Activated CD4-positive, alpha-beta memory T cell treated with anti-CD3 and anti-CD28 coated beads, Interleukin-2, amount 10 ng/mL, durations not matched to agents 7 days and 5 days (primary cell): ENCODE measurements around the gene UBE2C. TPM values are rescaled to one million over a fixed set of nuclear protein-coding genes. Genes with fewer than 3 reads are reported as not detected.
"Not testable (repeated sequence)": the region's sequence is repeated elsewhere in the genome, so short reads cannot be mapped to it uniquely, and the experiment has no call there.

ENCODE experiments used
- CTCF ChIA-PET: fragments of 350-600 bp; sonication (Branson Sonifier 250); formaldehyde crosslinking; loops from one replicate; lab custom pipeline; 2021; ENCODE audit warnings: antibody characterized with exemption, inconsistent platforms; lab: Charles Lee
- POLR2A ChIA-PET: fragments of 350-600 bp; sonication (Branson Sonifier 250); formaldehyde crosslinking; loops from one replicate; lab custom pipeline; 2021; ENCODE audit warnings: antibody characterized with exemption; lab: Charles Lee
- DNase-seq: peaks from one replicate; pipeline ENCODE4 v3.0.0-alpha.2; 2020
- H3K27ac Mint-ChIP-seq: one replicate; pipeline ENCODE4 v1.8.0; 2021; ENCODE audit warnings: mild to moderate bottlenecking, mixed read lengths
- H3K27me3 Mint-ChIP-seq: one replicate; pipeline ENCODE4 v1.8.0; 2021; ENCODE audit warnings: mixed read lengths
- H3K36me3 Mint-ChIP-seq: one replicate; pipeline ENCODE4 v1.8.0; 2021; ENCODE audit warnings: low read depth, mixed read lengths
- H3K4me1 Mint-ChIP-seq: one replicate; pipeline ENCODE4 v1.8.0; 2021; ENCODE audit warnings: mixed read lengths
- H3K4me3 Mint-ChIP-seq: one replicate; pipeline ENCODE4 v1.8.0; 2021; ENCODE audit warnings: mild to moderate bottlenecking, mixed read lengths
- H3K9me3 Mint-ChIP-seq: one replicate; pipeline ENCODE4 v1.8.0; 2021; ENCODE audit warnings: mixed read lengths
- total RNA-seq, 2 experiments: library from RNA; stranded (reverse); gene quantifications; one replicate each; pipeline ENCODE4 v1.2.3, GENCODE V29; 2021

UBE2C gene
- total RNA-seq, 2 experiments from 2014 or later = 170 to 184 TPM

DNA sequence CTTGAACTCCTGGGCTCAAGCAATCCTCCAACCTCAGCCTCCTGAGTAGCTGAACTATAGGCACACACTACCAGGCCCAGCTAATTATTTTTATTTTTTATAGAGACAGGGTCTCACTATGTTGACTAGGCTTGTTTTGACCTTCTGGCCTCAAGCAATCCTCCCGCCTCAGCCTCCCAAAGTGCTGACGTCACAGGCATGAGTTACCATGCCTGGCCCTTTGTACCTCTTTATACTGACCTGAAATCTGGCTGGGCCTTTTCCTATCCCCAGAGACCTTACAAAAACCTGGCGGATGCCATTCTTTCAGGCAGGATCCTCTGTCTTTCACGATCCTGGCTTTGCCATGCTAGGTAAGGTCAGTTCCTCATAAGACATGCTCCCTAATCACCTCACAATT is 32.3 kb upstream of the UBE2C start:
- Mint-ChIP-seq H3K9me3 (no peaks in the 10 kb centered on the region), H3K4me1 (peaks cover 31% of the 10 kb centered on the region), H3K4me3 (no peak overlapping the region), H3K36me3 (no peaks in the 10 kb centered on the region), H3K27me3 (peaks cover 5% of the 10 kb centered on the region), H3K27ac (no peak overlapping the region)
- CTCF ChIA-PET = interaction anchor here (1.3 to 2.1 kb wide), 3 partner anchors 9 to 19 kb away, joined by 3 to 15 read pairs (median 7); partner anchors contain the start of genes DNTTIP1 and WFDC3
- POLR2A ChIA-PET = interaction anchor here (1.3 kb wide), 1 partner anchor 12 kb away, joined by 4 read pairs; the partner anchor contains the start of genes DNTTIP1 and WFDC3
- no peak for DNase-seq

GRCh38 chr20:45781391-45781931 is 31.0 kb upstream of the UBE2C start:
- CTCF ChIA-PET = no interaction called here
- DNase-seq = no peak
- Mint-ChIP-seq H3K27me3 (peaks cover 2% of the 10 kb centered on the region), H3K27ac (no peak overlapping the region), H3K4me1 (peaks cover 31% of the 10 kb centered on the region), H3K36me3 (no peaks in the 10 kb centered on the region), H3K4me3 (no peak overlapping the region), H3K9me3 (no peaks in the 10 kb centered on the region)
- POLR2A ChIA-PET = interaction anchor here (1.0 kb wide), 1 partner anchor 11 kb away, joined by 3 read pairs; the partner anchor contains the start of genes DNTTIP1 and WFDC3

DNA sequence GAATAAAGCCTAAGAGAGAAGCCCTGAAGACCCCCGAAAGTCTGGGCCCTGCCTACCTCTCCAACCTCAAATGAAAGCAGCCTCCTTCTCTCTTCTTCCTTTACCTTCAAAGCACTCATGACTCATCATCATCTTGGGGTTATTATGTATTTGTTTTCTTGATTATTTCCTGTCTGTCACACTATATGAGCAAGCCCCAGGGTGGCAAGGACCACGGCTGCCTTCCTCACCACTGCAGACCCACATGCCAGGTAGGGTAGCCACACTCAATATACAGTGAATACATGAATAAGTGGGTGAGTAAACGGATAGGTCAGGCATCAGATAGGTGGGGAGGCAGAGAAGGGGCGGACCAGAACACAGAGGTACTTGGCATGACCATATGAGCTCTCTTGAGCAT is 29.6 kb upstream of the UBE2C start:
- Mint-ChIP-seq H3K36me3 (no peaks in the 10 kb centered on the region), H3K9me3 (no peaks in the 10 kb centered on the region), H3K4me1 (peaks cover 31% of the 10 kb centered on the region), H3K27ac (no peak overlapping the region), H3K4me3 (no peak overlapping the region), H3K27me3 (peaks cover under 1% of the 10 kb centered on the region)
- DNase-seq = peak; percentile 27
- POLR2A ChIA-PET = interaction anchor here (1.3 kb wide), 1 partner anchor 30 kb away, joined by 3 read pairs; no protein-coding TSS in a partner anchor
- CTCF ChIA-PET = interaction anchor here (0.7 to 1.6 kb wide), 3 partner anchors 12 to 488 kb away, joined by 3 to 10 read pairs (median 4); no protein-coding TSS in a partner anchor

DNA sequence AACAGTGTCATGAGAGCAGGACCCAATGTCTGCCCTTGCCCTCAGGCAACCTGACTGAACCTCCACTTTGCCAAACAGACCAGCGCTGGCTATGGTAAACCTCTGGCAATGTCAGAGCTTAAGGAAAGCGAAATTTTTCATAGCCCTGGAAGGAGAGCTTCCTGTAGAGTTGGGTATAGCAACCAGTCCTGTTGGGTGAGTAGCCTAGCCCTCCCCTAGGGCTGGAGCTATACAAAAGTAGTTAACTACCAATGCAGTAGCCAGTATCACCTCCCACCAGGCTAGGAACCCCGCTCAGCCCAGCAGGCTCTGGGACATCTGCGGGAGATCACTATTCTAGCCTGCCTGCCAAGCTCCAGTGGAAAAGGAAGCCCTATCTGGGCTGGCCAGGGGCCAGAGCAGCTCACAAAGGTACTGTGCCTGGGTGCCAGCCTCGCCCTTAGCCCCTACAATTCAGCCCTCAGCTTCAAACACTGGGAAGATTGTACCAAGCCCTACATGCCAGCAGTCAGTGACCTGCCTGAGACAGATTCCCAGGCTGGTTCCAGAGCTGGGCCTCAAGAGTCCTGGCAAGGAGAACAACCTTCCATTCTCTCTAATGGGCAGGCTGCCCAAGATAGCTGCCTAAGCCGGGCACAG is 28.7 kb upstream of the UBE2C start:
- ChIA-PET POLR2A (interaction anchor here (0.9 to 1.3 kb wide), 3 partner anchors 13 to 151 kb away, joined by 3 read pairs; partner anchors contain the start of gene PCIF1), CTCF (interaction anchor here (0.8 to 1.6 kb wide), 3 partner anchors 10 to 347 kb away, joined by 3 to 10 read pairs (median 4); no protein-coding TSS in a partner anchor)
- H3K36me3 Mint-ChIP-seq = no peaks in the 10 kb centered on the region
- H3K4me1 Mint-ChIP-seq = peaks cover 31% of the 10 kb centered on the region
- DNase-seq = no peak
- no peaks in the 10 kb centered on the region for H3K9me3 Mint-ChIP-seq
- no peak overlapping the region for H3K4me3 Mint-ChIP-seq
- no peak overlapping the region for H3K27ac Mint-ChIP-seq
- H3K27me3 Mint-ChIP-seq = no peaks in the 10 kb centered on the region

DNA sequence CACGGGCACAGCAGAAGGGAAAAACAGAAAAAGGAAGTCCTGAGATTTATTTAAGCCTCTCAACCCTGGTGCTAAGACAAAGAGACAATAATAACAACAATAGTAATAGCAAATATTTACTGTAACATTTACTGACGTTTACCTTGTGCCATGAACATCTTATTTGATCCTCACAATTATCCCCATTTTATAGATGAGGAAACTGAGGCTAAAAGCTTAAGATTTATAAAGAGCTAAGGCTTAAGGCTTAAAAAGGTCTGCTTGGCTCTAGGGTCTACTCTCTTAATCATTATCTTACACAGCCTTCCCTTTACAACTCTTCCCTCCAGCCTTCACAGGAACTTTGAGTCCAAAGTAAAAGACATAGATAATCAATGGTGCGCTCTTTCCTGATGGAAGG is 24.1 kb upstream of the UBE2C start:
- CTCF ChIA-PET = interaction anchor here (1.0 kb wide), 1 partner anchor 199 kb away, joined by 4 read pairs; no protein-coding TSS in a partner anchor
- no peak for DNase-seq

GRCh38 chr20:45792317-45793118 is 19.9 kb upstream of the UBE2C start:
- H3K36me3 Mint-ChIP-seq = peaks cover 27% of the 10 kb centered on the region
- peak overlapping the region; percentile 82 for H3K27ac Mint-ChIP-seq
- H3K9me3 Mint-ChIP-seq = no peaks in the 10 kb centered on the region
- ChIA-PET POLR2A (interaction anchor here (0.9 to 1.4 kb wide), 15 partner anchors 10 to 430 kb away, joined by 3 to 9 read pairs (median 4); partner anchors contain the start of genes ACOT8, CTSA, NEURL2 and PIGT), CTCF (interaction anchor here (0.9 to 1.4 kb wide), 3 partner anchors 12 to 22 kb away, joined by 3 to 5 read pairs (median 3); no protein-coding TSS in a partner anchor)
- no peaks in the 10 kb centered on the region for H3K27me3 Mint-ChIP-seq
- peak overlapping the region; percentile 82 for H3K4me3 Mint-ChIP-seq
- no peak for DNase-seq
- peaks cover 26% of the 10 kb centered on the region for H3K4me1 Mint-ChIP-seq

More for the DNA sequence above, 24.1 kb upstream of the UBE2C start:
- no peak overlapping the region for H3K4me3 Mint-ChIP-seq
- peaks cover 5% of the 10 kb centered on the region for H3K36me3 Mint-ChIP-seq
- peaks cover 12% of the 10 kb centered on the region for H3K4me1 Mint-ChIP-seq
- POLR2A ChIA-PET = no interaction called here
- H3K9me3 Mint-ChIP-seq = no peaks in the 10 kb centered on the region
- no peaks in the 10 kb centered on the region for H3K27me3 Mint-ChIP-seq
- H3K27ac Mint-ChIP-seq = no peak overlapping the region

DNA sequence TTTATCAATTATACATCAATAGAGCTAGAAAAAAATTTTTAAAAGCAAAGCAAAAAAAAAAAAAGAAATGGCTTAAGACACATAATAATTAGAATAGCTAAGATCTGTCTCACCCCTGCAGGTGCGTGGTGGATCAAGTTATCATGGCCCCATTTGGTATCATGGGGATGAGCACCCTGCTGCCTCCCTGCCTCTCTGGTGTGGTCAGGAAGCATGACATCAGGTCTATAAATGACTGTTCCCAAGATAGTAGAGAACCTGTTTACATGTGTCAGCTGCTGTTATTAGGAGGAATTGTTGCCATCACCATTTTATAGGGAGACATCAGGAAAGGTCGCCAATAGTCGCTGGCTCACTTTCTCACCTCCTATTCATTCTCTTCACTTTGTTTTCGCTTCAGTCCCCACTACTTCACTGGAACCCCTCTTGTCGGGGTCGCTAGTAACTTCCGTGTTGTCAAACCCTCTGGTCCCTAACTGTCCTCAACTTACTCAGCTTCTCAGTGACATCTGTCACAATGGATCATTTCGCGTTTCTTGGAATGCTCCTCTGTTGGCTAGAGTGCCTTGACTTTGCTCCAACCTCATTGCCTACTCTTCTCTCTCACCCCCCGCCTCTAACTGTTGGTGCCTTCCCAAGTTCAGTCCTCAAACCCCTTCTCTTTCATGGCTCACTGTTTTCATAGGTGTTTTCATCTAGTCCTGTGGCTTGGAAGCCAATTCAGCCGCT is 15.9 kb upstream of the UBE2C start:
- ChIA-PET POLR2A (interaction anchor here (0.9 kb wide), 1 partner anchor 68 kb away, joined by 3 read pairs; no protein-coding TSS in a partner anchor), CTCF (interaction anchor here (1.6 to 1.8 kb wide), 4 partner anchors 8 to 191 kb away, joined by 4 to 14 read pairs (median 4); partner anchors contain the start of gene UBE2C)

DNA sequence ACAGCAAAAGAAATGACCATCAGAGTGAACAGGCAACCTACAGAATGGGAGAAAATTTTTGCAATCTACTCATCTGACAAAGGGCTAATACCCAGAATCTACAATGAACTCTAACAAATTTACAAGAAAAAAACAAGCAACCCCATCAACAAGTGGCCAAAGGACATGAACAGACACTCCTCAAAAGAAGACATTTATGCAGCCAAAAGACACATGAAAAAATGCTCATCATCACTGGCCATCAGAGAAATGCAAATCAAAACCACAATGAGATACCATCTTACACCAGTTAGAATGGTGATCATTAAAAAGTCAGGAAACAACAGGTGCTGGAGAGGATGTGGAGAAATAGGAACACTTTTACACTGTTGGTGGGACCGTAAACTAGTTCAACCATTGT is 14.9 kb upstream of the UBE2C start:
- H3K9me3 Mint-ChIP-seq, H3K27ac Mint-ChIP-seq, H3K4me3 Mint-ChIP-seq, DNase-seq, POLR2A ChIA-PET, H3K27me3 Mint-ChIP-seq: not testable (repeated sequence)
- H3K4me1 Mint-ChIP-seq = peaks cover 30% of the 10 kb centered on the region
- CTCF ChIA-PET = interaction anchor here (3.0 kb wide), 1 partner anchor 140 kb away, joined by 14 read pairs; no protein-coding TSS in a partner anchor
- H3K36me3 Mint-ChIP-seq = peaks cover 39% of the 10 kb centered on the region

More for the DNA sequence above, 15.9 kb upstream of the UBE2C start:
- Mint-ChIP-seq H3K4me1 (peaks cover 33% of the 10 kb centered on the region), H3K4me3 (no peak overlapping the region), H3K27ac (no peak overlapping the region), H3K36me3 (peaks cover 32% of the 10 kb centered on the region), H3K27me3 (no peaks in the 10 kb centered on the region), H3K9me3 (no peaks in the 10 kb centered on the region)
- DNase-seq = no peak

DNA sequence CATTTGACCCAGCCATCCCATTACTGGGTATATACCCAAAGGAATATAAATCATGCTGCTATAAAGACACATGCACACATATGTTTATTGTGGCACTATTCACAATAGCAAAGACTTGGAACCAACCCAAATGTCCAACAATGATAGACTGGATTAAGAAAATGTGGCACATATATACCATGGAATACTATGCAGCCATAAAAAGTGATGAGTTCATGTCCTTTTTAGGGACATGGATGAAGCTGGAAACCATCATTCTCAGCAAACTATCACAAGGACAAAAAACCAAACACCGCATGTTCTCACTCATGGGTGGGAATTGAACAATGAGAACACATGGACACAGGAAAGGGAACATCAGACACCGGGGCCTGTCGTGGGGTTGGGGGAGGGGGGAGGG is 14.5 kb upstream of the UBE2C start:
- H3K27me3 Mint-ChIP-seq, H3K4me3 Mint-ChIP-seq, H3K9me3 Mint-ChIP-seq, DNase-seq, H3K27ac Mint-ChIP-seq: not testable (repeated sequence)
- Mint-ChIP-seq H3K36me3 (peaks cover 39% of the 10 kb centered on the region), H3K4me1 (peaks cover 25% of the 10 kb centered on the region)
- ChIA-PET CTCF (interaction anchor here (0.9 to 4.0 kb wide), 9 partner anchors 11 to 172 kb away, joined by 3 to 38 read pairs (median 8); partner anchors contain the start of gene ZSWIM1), POLR2A (interaction anchor here (1.7 kb wide), 1 partner anchor 172 kb away, joined by 8 read pairs; no protein-coding TSS in a partner anchor)

DNA sequence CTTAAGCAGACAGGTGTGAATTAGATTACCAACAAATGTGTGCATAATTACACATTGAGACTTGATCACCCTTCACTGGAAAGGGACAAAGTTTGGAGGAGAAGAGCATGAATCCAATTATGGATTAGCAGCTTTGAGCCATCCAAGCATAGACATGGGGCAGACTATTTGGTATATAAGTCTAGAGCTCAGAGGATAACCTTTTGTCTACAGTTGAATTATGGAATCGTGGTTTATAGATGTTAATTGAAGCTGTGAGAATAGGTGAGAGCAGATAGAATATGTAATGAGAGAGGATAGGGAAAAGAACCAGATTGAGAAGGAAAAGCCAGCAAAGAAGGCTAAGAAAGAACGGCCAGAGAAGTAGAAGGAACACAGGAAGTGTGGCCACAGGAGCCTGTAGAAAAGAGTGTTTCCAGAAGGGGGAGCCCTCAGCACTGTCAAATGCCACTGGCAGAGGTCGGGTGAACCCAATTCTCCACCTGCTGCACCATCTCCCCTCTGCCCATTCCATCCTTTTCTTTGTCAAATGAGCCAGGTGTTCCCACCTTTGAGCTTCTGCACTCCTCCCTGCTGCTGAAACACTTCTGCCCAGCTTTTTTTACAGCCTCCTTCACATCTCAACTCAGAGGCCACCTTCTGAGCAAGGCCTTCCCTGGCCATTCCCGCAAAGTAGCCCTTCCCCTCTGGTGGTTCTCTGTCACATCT is 13.4 kb upstream of the UBE2C start:
- H3K27me3 Mint-ChIP-seq = no peaks in the 10 kb centered on the region
- H3K4me3 Mint-ChIP-seq = no peak overlapping the region
- POLR2A ChIA-PET = interaction anchor here (0.7 to 1.8 kb wide), 5 partner anchors 14 to 173 kb away, joined by 3 to 10 read pairs (median 6); partner anchors contain the start of genes PCIF1, UBE2C and ZNF335
- H3K9me3 Mint-ChIP-seq = no peaks in the 10 kb centered on the region
- H3K4me1 Mint-ChIP-seq = peaks cover 22% of the 10 kb centered on the region
- peak overlapping the region; percentile 33 for H3K27ac Mint-ChIP-seq
- peaks cover 48% of the 10 kb centered on the region for H3K36me3 Mint-ChIP-seq
- peak; percentile 74 for DNase-seq
- CTCF ChIA-PET = interaction anchor here (0.6 to 4.0 kb wide), 35 partner anchors 8 to 1446 kb away, joined by 3 to 38 read pairs (median 4); partner anchors contain the start of genes CTSA, NEURL2, UBE2C and ZNF335

GRCh38 chr20:45801851-45802250 is 10.6 kb upstream of the UBE2C start:
- ChIA-PET POLR2A (no interaction called here), CTCF (interaction anchor here (4.0 kb wide), 1 partner anchor 159 kb away, joined by 28 read pairs; no protein-coding TSS in a partner anchor)
- H3K4me3 Mint-ChIP-seq = no peak overlapping the region
- H3K27ac Mint-ChIP-seq = no peak overlapping the region
- no peaks in the 10 kb centered on the region for H3K27me3 Mint-ChIP-seq
- H3K9me3 Mint-ChIP-seq = no peaks in the 10 kb centered on the region
- H3K4me1 Mint-ChIP-seq = peaks cover 10% of the 10 kb centered on the region
- H3K36me3 Mint-ChIP-seq = peaks cover 46% of the 10 kb centered on the region
- no peak for DNase-seq
